ENCODE results near the gene HSD3B2. TPM values are rescaled to one million over a fixed set of nuclear protein-coding genes. Genes with fewer than 3 reads are reported as not detected.

The HSD3B2 gene
- total and polyA plus RNA-seq, 2 of the 13 experiments (the other 11 are each of a cell fraction or from before 2014, with no cell fraction given) = 0.20 TPM; not detected in 1

- ChIA-PET CTCF (ENCODE audit: low intra/inter-chr PET ratio, low total read pairs) (no interaction called here), POLR2A (no interaction called here)
- Histone ChIP-seq H3K27me3 (ENCODE audit: control insufficient read depth in 1 of 2, insufficient read depth in 2 of 2, low read length in 2 of 2) (0 out of 5 replicates have a peak, but pooled peaks cover 0 to 7% of the 10 kb centered on the region in 2 experiments), H4K20me1 (ENCODE audit: insufficient read depth, low read length) (no peaks in the 10 kb centered on the region), H3K4me2 (ENCODE audit: low read depth, low read length) (no peak overlapping the region), H2AFZ (ENCODE audit: low read length) (no peak overlapping the region), H3K9me3 (ENCODE audit: low read length) (no peaks in the 10 kb centered on the region), H3K36me3 (replicated peaks in 1 of 2; ENCODE audit: control insufficient read depth in 1 of 2, insufficient read depth in 2 of 2, low read length in 2 of 2) (no peaks in the 10 kb centered on the region), H3K79me2 (ENCODE audit: insufficient read depth, low read length) (no peaks in the 10 kb centered on the region), H3K9ac (ENCODE audit: insufficient read depth, low read depth, low read length) (no peak overlapping the region), H3K4me1 (ENCODE audit: insufficient read depth, low read length) (no peaks in the 10 kb centered on the region), H3K27ac (ENCODE audit: extremely low read length, insufficient read depth, low read length) (no peak overlapping the region), H3K4me3 (replicated peaks in 1 of 3; ENCODE audit: insufficient read depth in 1 of 3, low read depth in 2 of 3, low read length in 3 of 3) (no peak overlapping the region)
- intact Hi-C loops (cut with micrococcal nuclease; ENCODE audit: unreplicated experiment) = no loop called here
- DNase-seq (ENCODE audit: low spot score) (no peak), ATAC-seq (no peak), FAIRE-seq (no peak)
- BruUV-seq (replicated peaks) = no TSS peak
- 59% methylated on average over 8 of the region's 8 CpGs for WGBS (ENCODE audit: low lambda C conversion rate)
- in situ Hi-C loops (cut with HindIII; ENCODE audit: extremely low pct_ligation_motif_present, low pct_unique_long_range_greater_than_20kb) = no loop called here
- TF ChIP-seq CHCHD3 (CRISPR knock-in tag; IDR thresholded peaks at IDR 0.05) (no peak), ZFP62 (CRISPR knock-in tag; IDR thresholded peaks at IDR 0.05) (no peak), ZNF143 (CRISPR knock-in tag; IDR thresholded peaks at IDR 0.05) (no peak), KLF15 (CRISPR knock-in tag; IDR thresholded peaks at IDR 0.05; ENCODE audit: borderline replicate concordance) (no peak), ARID2 (CRISPR knock-in tag; IDR thresholded peaks at IDR 0.05; ENCODE audit: borderline replicate concordance) (no peak), ZMYM3 (CRISPR knock-in tag; IDR thresholded peaks at IDR 0.05) (no peak), ZNF546 (CRISPR knock-in tag; conservative IDR thresholded peaks at IDR 0.05) (no peak), TSC22D2 (CRISPR knock-in tag; IDR thresholded peaks at IDR 0.05; ENCODE audit: borderline replicate concordance) (no peak), BCL3 (CRISPR knock-in tag; IDR thresholded peaks at IDR 0.05) (no peak)
- TF ChIP-seq, protein P1, sequence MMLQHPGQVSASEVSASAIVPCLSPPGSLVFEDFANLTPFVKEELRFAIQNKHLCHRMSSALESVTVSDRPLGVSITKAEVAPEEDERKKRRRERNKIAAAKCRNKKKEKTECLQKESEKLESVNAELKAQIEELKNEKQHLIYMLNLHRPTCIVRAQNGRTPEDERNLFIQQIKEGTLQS (CRISPR knock-in tag; IDR thresholded peaks at IDR 0.05) = no peak
- TF ChIP-seq, protein P2, sequence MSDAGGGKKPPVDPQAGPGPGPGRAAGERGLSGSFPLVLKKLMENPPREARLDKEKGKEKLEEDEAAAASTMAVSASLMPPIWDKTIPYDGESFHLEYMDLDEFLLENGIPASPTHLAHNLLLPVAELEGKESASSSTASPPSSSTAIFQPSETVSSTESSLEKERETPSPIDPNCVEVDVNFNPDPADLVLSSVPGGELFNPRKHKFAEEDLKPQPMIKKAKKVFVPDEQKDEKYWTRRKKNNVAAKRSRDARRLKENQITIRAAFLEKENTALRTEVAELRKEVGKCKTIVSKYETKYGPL (CRISPR knock-in tag; IDR thresholded peaks at IDR 0.05) = no peak
Observed at GRCh38 chr1:119440721-119441307, 25.9 kb downstream of the HSD3B2 start.

Measured in HepG2 (cell line).